ENCODE results near the gene PARS2. TPM values are rescaled to one million over a fixed set of nuclear protein-coding genes. Genes with fewer than 3 reads are reported as not detected.

PARS2 gene
- total RNA-seq, 3 donors from 2014 or later: 2.2 to 7.8 (median 4.3) TPM

DNA sequence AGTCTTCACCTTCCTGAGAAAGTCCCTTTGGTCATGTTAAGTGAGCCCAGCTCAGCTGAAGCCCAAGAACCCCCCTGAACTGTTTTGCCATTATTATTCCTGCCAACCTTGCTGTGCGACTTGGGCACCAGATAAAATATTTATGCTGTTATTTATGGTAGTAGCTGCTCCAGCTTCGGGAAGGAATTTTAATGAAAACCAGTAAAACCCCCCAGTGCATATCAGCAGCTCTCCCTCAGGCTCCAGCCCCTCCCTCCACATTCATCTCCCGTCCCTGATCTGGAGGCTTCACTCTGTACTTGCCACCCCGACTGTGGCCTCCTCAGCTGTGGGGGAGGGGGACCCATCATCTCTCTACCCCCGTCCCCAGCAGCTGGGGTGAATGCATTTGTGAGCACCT, 24.1 kb upstream of the PARS2 start:
- intact Hi-C loops (cut with DNase I; ENCODE audit: low total_unique reads): no loop called here
- TF ChIP-seq POLR2A (IDR thresholded peaks at IDR 0.05) (no peak), POLR2AphosphoS5 (IDR thresholded peaks at IDR 0.05) (no peak)
- TF ChIP-seq, protein P1, sequence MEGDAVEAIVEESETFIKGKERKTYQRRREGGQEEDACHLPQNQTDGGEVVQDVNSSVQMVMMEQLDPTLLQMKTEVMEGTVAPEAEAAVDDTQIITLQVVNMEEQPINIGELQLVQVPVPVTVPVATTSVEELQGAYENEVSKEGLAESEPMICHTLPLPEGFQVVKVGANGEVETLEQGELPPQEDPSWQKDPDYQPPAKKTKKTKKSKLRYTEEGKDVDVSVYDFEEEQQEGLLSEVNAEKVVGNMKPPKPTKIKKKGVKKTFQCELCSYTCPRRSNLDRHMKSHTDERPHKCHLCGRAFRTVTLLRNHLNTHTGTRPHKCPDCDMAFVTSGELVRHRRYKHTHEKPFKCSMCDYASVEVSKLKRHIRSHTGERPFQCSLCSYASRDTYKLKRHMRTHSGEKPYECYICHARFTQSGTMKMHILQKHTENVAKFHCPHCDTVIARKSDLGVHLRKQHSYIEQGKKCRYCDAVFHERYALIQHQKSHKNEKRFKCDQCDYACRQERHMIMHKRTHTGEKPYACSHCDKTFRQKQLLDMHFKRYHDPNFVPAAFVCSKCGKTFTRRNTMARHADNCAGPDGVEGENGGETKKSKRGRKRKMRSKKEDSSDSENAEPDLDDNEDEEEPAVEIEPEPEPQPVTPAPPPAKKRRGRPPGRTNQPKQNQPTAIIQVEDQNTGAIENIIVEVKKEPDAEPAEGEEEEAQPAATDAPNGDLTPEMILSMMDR (IDR thresholded peaks at IDR 0.05): no peak

DNA sequence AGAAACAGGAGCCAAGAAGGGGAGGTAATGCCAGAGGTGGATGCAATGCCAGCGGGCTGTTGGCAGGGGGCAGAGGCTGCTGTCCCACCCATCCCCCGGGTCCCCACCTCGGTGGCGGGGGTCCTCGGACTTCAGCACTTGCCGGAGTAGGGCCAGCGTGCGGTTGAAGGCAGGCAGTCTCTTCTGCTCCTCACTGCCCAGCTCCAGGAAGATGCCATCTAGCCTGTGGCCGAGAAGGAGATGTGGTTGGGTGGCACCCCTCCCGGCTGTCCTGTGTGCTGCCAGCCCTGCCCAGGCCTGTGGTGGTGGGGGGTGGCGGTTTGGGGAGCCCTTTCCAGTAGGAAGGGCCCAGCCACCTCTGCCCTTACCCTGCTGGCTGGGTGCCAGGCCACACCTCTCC, 23.3 kb upstream of the PARS2 start:
- Histone ChIP-seq H3K27ac (no peak overlapping the region), H3K27me3 (no peaks in the 10 kb centered on the region), H3K9me3 (no peaks in the 10 kb centered on the region), H3K4me1 (no peaks in the 10 kb centered on the region), H3K36me3 (no peaks in the 10 kb centered on the region), H3K4me3 (no peak overlapping the region)
- intact Hi-C loops (cut with DNase I; ENCODE audit: low total_unique reads): no loop called here
- no peak for DNase-seq (ENCODE audit: low spot score in 2 of 2)
- TF ChIP-seq, protein P1 (IDR thresholded peaks at IDR 0.05): no peak
- no peak for TF ChIP-seq POLR2AphosphoS5 (IDR thresholded peaks at IDR 0.05)
- TF ChIP-seq POLR2A (IDR thresholded peaks at IDR 0.05): no peak

More for the DNA sequence above, 24.1 kb upstream of the PARS2 start:
- no peak for DNase-seq (ENCODE audit: low spot score in 2 of 2)
- no peaks in the 10 kb centered on the region for H3K36me3 ChIP-seq
- no peaks in the 10 kb centered on the region for H3K27me3 ChIP-seq
- H3K4me1 ChIP-seq: no peaks in the 10 kb centered on the region
- no peaks in the 10 kb centered on the region for H3K9me3 ChIP-seq
- no peak overlapping the region for H3K27ac ChIP-seq
- H3K4me3 ChIP-seq: no peak overlapping the region

DNA sequence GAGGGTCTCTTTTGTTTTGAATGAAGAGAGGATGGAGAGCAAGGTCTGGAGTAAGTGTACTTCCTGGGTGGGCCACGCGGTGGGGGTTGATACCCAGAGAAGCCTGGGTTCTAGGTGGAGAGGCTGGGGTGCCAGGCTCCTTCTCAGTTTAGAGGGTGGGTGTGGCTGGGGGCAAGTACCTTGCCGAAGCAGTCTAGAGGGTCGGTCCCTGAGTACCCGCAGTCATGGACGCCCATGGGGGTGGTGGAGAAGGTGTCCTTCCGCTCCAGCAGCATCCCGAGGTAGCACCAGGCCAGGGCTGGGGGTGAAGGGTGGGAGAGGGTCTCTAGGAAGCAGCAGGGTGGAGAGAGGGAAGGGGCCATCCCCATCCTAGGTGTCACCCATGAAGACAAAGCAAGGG, 22.5 kb upstream of the PARS2 start:
- intact Hi-C loops (cut with DNase I; ENCODE audit: low total_unique reads): no loop called here
- no peak overlapping the region for H3K27ac ChIP-seq
- H3K36me3 ChIP-seq: no peaks in the 10 kb centered on the region
- no peaks in the 10 kb centered on the region for H3K9me3 ChIP-seq
- no peak for DNase-seq (ENCODE audit: low spot score in 2 of 2)
- H3K27me3 ChIP-seq: no peaks in the 10 kb centered on the region
- H3K4me3 ChIP-seq: no peak overlapping the region
- H3K4me1 ChIP-seq: no peaks in the 10 kb centered on the region
- TF ChIP-seq POLR2A (IDR thresholded peaks at IDR 0.05) (no peak), POLR2AphosphoS5 (IDR thresholded peaks at IDR 0.05) (no peak)
- TF ChIP-seq, protein P1 (IDR thresholded peaks at IDR 0.05): no peak

DNA sequence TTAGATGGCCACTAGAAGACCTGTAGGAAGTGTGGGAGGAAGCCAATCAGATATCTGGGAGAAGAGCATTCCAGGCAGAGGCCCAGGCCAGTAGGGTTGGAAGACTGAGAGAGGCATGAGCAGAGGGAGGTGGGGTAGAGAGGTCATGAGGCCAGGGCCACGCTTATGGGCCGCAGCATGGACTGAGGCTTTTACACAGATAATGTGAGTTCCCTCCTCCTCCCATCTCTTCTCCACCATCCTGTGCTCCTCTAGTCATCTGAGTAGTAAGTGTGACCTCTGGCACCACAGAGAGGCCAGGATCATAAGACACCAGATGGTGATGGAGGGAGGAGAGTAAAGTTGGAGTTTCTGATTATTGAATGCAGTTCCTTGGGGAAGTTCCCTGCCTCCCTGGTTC, 19.7 kb upstream of the PARS2 start:
- Histone ChIP-seq H3K9me3 (no peaks in the 10 kb centered on the region), H3K4me1 (peaks cover 0 to 3% of the 10 kb centered on the region in 2 donors), H3K4me3 (no peak overlapping the region), H3K27ac (no peak overlapping the region), H3K27me3 (no peaks in the 10 kb centered on the region), H3K36me3 (no peaks in the 10 kb centered on the region)
- no peak for DNase-seq (ENCODE audit: low spot score in 2 of 2)
- intact Hi-C loops (cut with DNase I; ENCODE audit: low total_unique reads): no loop called here
- TF ChIP-seq POLR2A (IDR thresholded peaks at IDR 0.05) (no peak), POLR2AphosphoS5 (IDR thresholded peaks at IDR 0.05) (no peak)
- TF ChIP-seq, protein P1 (IDR thresholded peaks at IDR 0.05): no peak

DNA sequence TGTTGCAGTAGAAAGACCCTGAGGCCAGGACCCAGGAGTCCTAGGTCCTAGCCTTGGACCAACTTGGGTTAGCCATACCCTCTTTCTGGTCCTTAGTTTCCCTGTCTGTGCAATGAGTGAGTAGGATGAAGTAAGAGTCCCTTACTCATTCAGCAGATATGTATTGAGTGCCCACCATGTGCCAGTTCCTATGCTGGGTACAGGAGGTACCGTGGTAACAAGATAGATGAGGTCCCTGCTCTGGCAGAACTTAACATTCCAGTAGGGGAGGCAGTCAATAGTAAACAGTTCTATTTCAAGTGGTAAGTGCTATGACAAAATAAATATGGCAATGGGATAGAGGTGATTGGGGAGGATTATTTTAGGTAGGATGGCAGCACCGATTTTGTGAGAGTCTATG, 18.3 kb upstream of the PARS2 start:
- intact Hi-C loops (cut with DNase I; ENCODE audit: low total_unique reads): no loop called here
- Histone ChIP-seq H3K4me3 (no peak overlapping the region), H3K9me3 (no peaks in the 10 kb centered on the region), H3K27me3 (no peaks in the 10 kb centered on the region), H3K4me1 (peaks cover 0 to 3% of the 10 kb centered on the region in 2 donors), H3K27ac (no peak overlapping the region), H3K36me3 (no peaks in the 10 kb centered on the region)
- DNase-seq (ENCODE audit: low spot score in 2 of 2): no peak
- no peak for TF ChIP-seq POLR2A (IDR thresholded peaks at IDR 0.05)
- no peak for TF ChIP-seq POLR2AphosphoS5 (IDR thresholded peaks at IDR 0.05)
- TF ChIP-seq, protein P1 (IDR thresholded peaks at IDR 0.05): no peak

All from breast epithelium (tissue), 4 donors.